GM12891 (cell line): ENCODE data around the gene SASH1.

Source experiments
- PAX5 ChIP-seq: IDR thresholded peaks from 2 replicates; pipeline ENCODE4 v1.6.1; 2011; ENCODE audit warnings: low read length, moderate library complexity, mild to moderate bottlenecking; ENCODE audit not compliant: insufficient read depth, severe bottlenecking
- POLR2A ChIP-seq: IDR thresholded peaks from 2 replicates; pipeline ENCODE4 v1.6.1; 2011; ENCODE audit warnings: low read depth, low read length, control low read depth
- POLR2AphosphoS5 ChIP-seq: IDR thresholded peaks from 2 replicates; pipeline ENCODE4 v1.6.1; 2011; ENCODE audit warnings: low read depth, low read length, control low read depth
- POU2F2 ChIP-seq: IDR thresholded peaks from 2 replicates; pipeline ENCODE4 v1.6.1; 2011; ENCODE audit warnings: low read depth, mild to moderate bottlenecking, control low read depth, low read length, moderate library complexity
- SPI1 ChIP-seq: IDR thresholded peaks from 2 replicates; pipeline ENCODE4 v1.6.1; 2011; ENCODE audit warnings: low read depth, low read length, control low read depth
- TAF1 ChIP-seq: IDR thresholded peaks from 2 replicates; pipeline ENCODE4 v1.6.1; 2011; ENCODE audit warnings: low read depth, low read length, control low read depth

DNA sequence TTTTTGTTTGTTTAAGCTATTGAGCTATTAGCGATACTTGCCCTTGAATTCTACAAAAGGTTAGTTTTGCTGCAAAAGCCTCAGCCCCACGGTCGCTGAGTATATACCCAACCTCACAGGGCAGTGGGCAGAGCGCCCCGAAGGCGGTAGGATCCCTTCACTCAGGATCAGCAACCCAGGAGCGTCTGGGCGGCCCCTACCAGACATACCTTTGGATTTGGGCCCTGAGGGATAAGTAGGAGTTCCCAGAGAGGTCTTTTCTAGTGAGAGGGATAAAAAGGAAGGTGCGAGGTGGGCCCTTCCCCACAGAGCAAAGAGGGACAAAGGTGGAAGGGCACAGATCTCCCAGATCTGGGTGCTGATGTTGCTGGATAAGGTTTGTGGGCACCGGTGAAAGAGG, 6.1 kb downstream of the SASH1 start:
- no peak for TF ChIP-seq POLR2A
- TF ChIP-seq POLR2AphosphoS5, result no peak
- TF ChIP-seq PAX5, result no peak
- TF ChIP-seq POU2F2, result no peak
- no peak for TF ChIP-seq TAF1
- TF ChIP-seq SPI1, result no peak
